ENCODE results near the gene PICALM.

Gene PICALM

DNA sequence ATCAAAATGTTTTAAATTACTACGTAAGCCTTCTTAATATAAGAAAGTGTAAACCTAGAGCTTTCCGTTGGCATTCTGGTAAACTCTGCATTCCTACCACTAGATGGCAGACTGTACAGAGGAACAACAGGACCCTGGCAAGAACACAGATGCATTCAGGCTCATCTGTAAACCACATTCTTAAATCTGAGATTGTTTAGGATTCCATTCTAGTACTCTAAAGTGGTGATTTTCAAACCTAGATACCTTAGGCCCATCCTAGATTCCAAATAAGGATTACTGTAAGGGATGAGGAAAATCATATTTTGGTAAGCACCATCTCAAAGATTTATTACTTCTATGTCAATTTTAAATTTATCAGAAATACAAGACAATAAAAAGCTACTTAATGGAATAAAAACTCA is 26.9 kb downstream of the PICALM start:
- Mint-ChIP-seq H3K36me3 (ENCODE audit: low read depth) (peaks cover 5% of the 10 kb centered on the region), H3K4me3 (peak overlapping the region in 2 of 3 experiments; percentile 29 to 61), H3K27me3 (ENCODE audit: low read depth) (no peaks in the 10 kb centered on the region), H3K9me3 (no peaks in the 10 kb centered on the region), H3K4me1 (peaks cover 41% of the 10 kb centered on the region), H3K27ac (peak overlapping the region; percentile 43 to 76 (median 53))
- peak; percentile 88 to 97 (median 93) for TF ChIP-seq CTCF (IDR thresholded peaks at IDR 0.05; ENCODE audit: unreplicated experiment in 3 of 3)

DNA sequence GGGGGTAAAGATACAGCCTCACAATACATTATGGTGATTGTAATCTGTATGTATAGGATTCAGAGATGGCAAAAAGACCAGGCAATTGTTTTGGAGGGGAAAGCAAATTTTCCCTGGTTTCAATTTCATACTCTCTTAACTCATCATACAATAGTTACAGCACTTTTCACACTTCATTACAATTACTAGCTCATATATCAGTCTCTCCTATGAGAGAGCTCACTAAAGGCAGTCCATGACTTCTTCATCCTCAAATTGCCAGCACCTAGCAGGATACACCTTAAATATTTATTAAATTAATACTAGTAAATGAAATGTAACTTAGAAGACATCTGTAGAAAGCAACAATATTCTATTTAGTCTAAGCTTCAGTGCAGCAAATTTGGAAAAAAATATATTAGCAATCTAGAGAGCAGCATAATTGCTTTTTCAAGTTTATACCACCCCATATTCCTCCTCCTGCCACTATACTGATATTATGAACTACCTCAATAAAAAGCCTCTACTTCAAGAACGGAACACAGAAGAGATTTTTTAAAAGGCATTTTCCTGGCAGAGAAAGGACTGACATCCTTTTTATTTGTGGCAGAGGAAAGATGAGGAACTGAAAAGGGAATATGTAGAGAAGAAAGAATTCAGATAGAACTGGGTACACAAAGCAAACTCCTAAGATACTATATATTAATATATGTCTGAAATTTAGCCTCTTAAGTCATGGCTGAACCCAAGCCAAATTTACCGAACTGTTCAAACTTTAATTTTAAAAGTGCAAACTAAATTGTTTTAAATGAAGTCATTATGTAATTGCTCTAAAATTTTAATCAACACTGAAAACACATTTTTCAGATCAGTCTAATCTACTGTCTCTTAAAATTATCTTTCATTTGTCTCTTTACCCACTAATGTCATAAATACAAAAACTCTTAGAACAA is 27.7 kb downstream of the PICALM start:
- TF ChIP-seq CTCF (IDR thresholded peaks at IDR 0.05; ENCODE audit: unreplicated experiment in 3 of 3) = no peak
- Mint-ChIP-seq H3K9me3 (no peaks in the 10 kb centered on the region), H3K27me3 (ENCODE audit: low read depth) (no peaks in the 10 kb centered on the region), H3K4me3 (peak overlapping the region in 1 of 3 experiments; percentile 61), H3K36me3 (ENCODE audit: low read depth) (peaks cover 10% of the 10 kb centered on the region), H3K4me1 (peaks cover 43% of the 10 kb centered on the region), H3K27ac (peak overlapping the region; percentile 43 to 76 (median 53))

GRCh38 chr11:86039094-86039493 is 29.8 kb downstream of the PICALM start:
- Mint-ChIP-seq H3K4me3 (no peak overlapping the region), H3K27me3 (ENCODE audit: low read depth) (no peaks in the 10 kb centered on the region), H3K36me3 (ENCODE audit: low read depth) (peaks cover 10% of the 10 kb centered on the region), H3K4me1 (peaks cover 47% of the 10 kb centered on the region), H3K9me3 (no peaks in the 10 kb centered on the region), H3K27ac (no peak overlapping the region)
- TF ChIP-seq CTCF (IDR thresholded peaks at IDR 0.05; ENCODE audit: unreplicated experiment in 3 of 3) = no peak

DNA sequence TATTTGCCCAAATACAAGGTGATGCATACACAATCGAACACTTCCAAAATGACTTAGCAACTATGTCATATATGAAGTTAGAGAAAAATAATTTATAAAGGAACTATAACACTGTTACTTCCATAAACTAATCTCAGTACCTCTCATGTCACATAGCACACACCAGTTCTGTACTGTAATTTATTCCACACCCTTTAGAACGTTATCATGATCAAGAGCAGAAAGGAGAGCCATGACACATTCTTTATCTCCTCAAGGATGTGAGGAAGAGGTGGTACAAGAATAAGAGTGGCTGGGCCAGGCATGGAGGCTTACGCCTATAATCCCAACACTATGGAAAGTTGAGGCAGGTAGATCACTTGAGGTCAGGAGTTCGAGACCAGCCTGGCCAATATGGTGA is 31.1 kb downstream of the PICALM start:
- peaks cover 10% of the 10 kb centered on the region for H3K36me3 Mint-ChIP-seq (ENCODE audit: low read depth)

GRCh38 chr11:86035920-86036319 is 33.0 kb downstream of the PICALM start:
- Mint-ChIP-seq H3K27ac (no peak overlapping the region), H3K36me3 (ENCODE audit: low read depth) (peaks cover 17% of the 10 kb centered on the region), H3K9me3 (no peaks in the 10 kb centered on the region), H3K4me3 (no peak overlapping the region), H3K27me3 (ENCODE audit: low read depth) (no peaks in the 10 kb centered on the region), H3K4me1 (peaks cover 25% of the 10 kb centered on the region)
- no peak for TF ChIP-seq CTCF (IDR thresholded peaks at IDR 0.05; ENCODE audit: unreplicated experiment in 3 of 3)

More for the DNA sequence above, 31.1 kb downstream of the PICALM start:
- Mint-ChIP-seq H3K4me3 (no peak overlapping the region), H3K27me3 (ENCODE audit: low read depth) (no peaks in the 10 kb centered on the region), H3K27ac (no peak overlapping the region), H3K4me1 (peaks cover 35% of the 10 kb centered on the region), H3K9me3 (no peaks in the 10 kb centered on the region)
- TF ChIP-seq CTCF (IDR thresholded peaks at IDR 0.05; ENCODE audit: unreplicated experiment in 3 of 3) = no peak
